ENCODE measurements around the gene PIGM. TPM values are rescaled to one million over a fixed set of nuclear protein-coding genes. Genes with fewer than 3 reads are reported as not detected.

The PIGM gene
- total RNA-seq, 8 experiments from 2014 or later, result 5.5 to 12.3 (median 10.3) TPM

- H3K4me1 ChIP-seq (replicated peaks in 1 of 2), result peaks cover 10 to 34% of the 10 kb centered on the region in 2 donors
- 0 to 8% (median 4%) methylated on average over 6 to 23 of the region's 23 CpGs for WGBS, 10 experiments
- H3K27ac ChIP-seq, result peak overlapping the region; percentile 31 to 36
- in situ Hi-C loops (cut with MboI; ENCODE audit: low pct_unique_long_range_greater_than_20kb in 2 of 9, low sequenced_read_pairs in 9 of 9, unreplicated experiment in 9 of 9), result no loop called here
- peak overlapping the region; percentile 47 to 80 (median 61) for H3K4me3 ChIP-seq
- peak in 7 of 8 experiments; percentile 2 to 31 (median 15) for ATAC-seq (replicated peaks in 6 of 8)
Measured at GRCh38 chr1:160030657-160031364, 979 bp downstream of the PIGM start.

GRCh38 chr1:160028426-160028825 lies 3.4 kb downstream of the PIGM start:
- ATAC-seq (replicated peaks in 6 of 8), result no peak
- in situ Hi-C loops (cut with MboI; ENCODE audit: low pct_unique_long_range_greater_than_20kb in 2 of 9, low sequenced_read_pairs in 9 of 9, unreplicated experiment in 9 of 9), result no loop called here
- Histone ChIP-seq H3K4me3 (no peak overlapping the region), H3K27ac (no peak overlapping the region), H3K4me1 (replicated peaks in 1 of 2) (peaks cover 29 to 58% of the 10 kb centered on the region in 2 donors)

- WGBS, 10 experiments, result 0 to 100% (median 28%) methylated on average over 1 of the region's 1 CpG; no CpG with 5 or more reads in 2 of the 10 experiments
- no peak for ATAC-seq (replicated peaks in 6 of 8)
- in situ Hi-C loops (cut with MboI; ENCODE audit: low pct_unique_long_range_greater_than_20kb in 2 of 9, low sequenced_read_pairs in 9 of 9, unreplicated experiment in 9 of 9), result no loop called here
- Histone ChIP-seq H3K4me1 (replicated peaks in 1 of 2) (peaks cover 43 to 65% of the 10 kb centered on the region in 2 donors), H3K27ac (peak overlapping the region; percentile 7 to 22), H3K4me3 (no peak overlapping the region)
Measured at GRCh38 chr1:160025314-160025713, 6.5 kb downstream of the PIGM start.

- Histone ChIP-seq H3K4me1 (replicated peaks in 1 of 2) (peaks cover 43 to 56% of the 10 kb centered on the region in 2 donors), H3K27ac (peak overlapping the region; percentile 2 to 22), H3K4me3 (no peak overlapping the region)
- 0 to 83% (median 5%) methylated on average over 1 to 2 of the region's 2 CpGs; no CpG with 5 or more reads in 2 of the 10 experiments for WGBS, 10 experiments
- in situ Hi-C loops (cut with MboI; ENCODE audit: low pct_unique_long_range_greater_than_20kb in 2 of 9, low sequenced_read_pairs in 9 of 9, unreplicated experiment in 9 of 9), result loop anchor here in 3 of 9 experiments (25.0 kb wide), 2 partner anchors 237 to 887 kb away; partner anchors contain the start of gene DUSP23 (in 3 of the 3)
- ATAC-seq (replicated peaks in 6 of 8), result peak in 5 of 8 experiments; percentile 89 to 94 (median 92)
Measured at GRCh38 chr1:160024195-160024905, 7.4 kb downstream of the PIGM start.

GRCh38 chr1:160022330-160023310 lies 9.2 kb downstream of the PIGM start:
- in situ Hi-C loops (cut with MboI; ENCODE audit: low pct_unique_long_range_greater_than_20kb in 2 of 9, low sequenced_read_pairs in 9 of 9, unreplicated experiment in 9 of 9), result loop anchor here in 3 of 9 experiments (25.0 kb wide), 2 partner anchors 235 to 885 kb away; partner anchors contain the start of gene DUSP23 (in 3 of the 3)
- 18 to 100% (median 36%) methylated on average over 1 to 6 of the region's 6 CpGs; no CpG with 5 or more reads in 1 of the 10 experiments for WGBS, 10 experiments
- H3K27ac ChIP-seq, result peak overlapping the region; percentile 30 to 64
- peak in 7 of 8 experiments; percentile 14 to 68 (median 35) for ATAC-seq (replicated peaks in 6 of 8)
- H3K4me3 ChIP-seq, result no peak overlapping the region
- H3K4me1 ChIP-seq (replicated peaks in 1 of 2), result peaks cover 38 to 44% of the 10 kb centered on the region in 2 donors

GRCh38 chr1:160021376-160022074 lies 10.3 kb downstream of the PIGM start:
- Histone ChIP-seq H3K4me1 (replicated peaks in 1 of 2) (peaks cover 38 to 44% of the 10 kb centered on the region in 2 donors), H3K27ac (peak overlapping the region; percentile 30 to 64), H3K4me3 (no peak overlapping the region)
- in situ Hi-C loops (cut with MboI; ENCODE audit: low pct_unique_long_range_greater_than_20kb in 2 of 9, low sequenced_read_pairs in 9 of 9, unreplicated experiment in 9 of 9), result loop anchor here in 3 of 9 experiments (25.0 kb wide), 2 partner anchors 234 to 884 kb away; partner anchors contain the start of gene DUSP23 (in 3 of the 3)
- no peak for ATAC-seq (replicated peaks in 6 of 8)
- WGBS, 10 experiments, result 60 to 100% (median 88%) methylated on average over 1 to 5 of the region's 5 CpGs

GRCh38 chr1:160020196-160020595 lies 11.6 kb downstream of the PIGM start:
- WGBS, 10 experiments, result 70 to 100% (median 99%) methylated on average over 1 to 5 of the region's 5 CpGs; no CpG with 5 or more reads in 4 of the 10 experiments
- ATAC-seq (replicated peaks in 6 of 8), result no peak
- H3K4me1 ChIP-seq (replicated peaks in 1 of 2), result peaks cover 34 to 38% of the 10 kb centered on the region in 2 donors
- no peak overlapping the region for H3K27ac ChIP-seq
- in situ Hi-C loops (cut with MboI; ENCODE audit: low pct_unique_long_range_greater_than_20kb in 2 of 9, low sequenced_read_pairs in 9 of 9, unreplicated experiment in 9 of 9), result loop anchor here in 3 of 9 experiments (25.0 kb wide), 2 partner anchors 233 to 883 kb away; partner anchors contain the start of gene DUSP23 (in 3 of the 3)
- H3K4me3 ChIP-seq, result no peak overlapping the region

- WGBS, 10 experiments, result 20 to 100% (median 90%) methylated on average over 1 of the region's 1 CpG; no CpG with 5 or more reads in 5 of the 10 experiments
- H3K27ac ChIP-seq, result no peak overlapping the region
- H3K4me1 ChIP-seq (replicated peaks in 1 of 2), result peaks cover 23 to 26% of the 10 kb centered on the region in 2 donors
- no peak overlapping the region for H3K4me3 ChIP-seq
- peak in 4 of 8 experiments; percentile 15 to 69 (median 28) for ATAC-seq (replicated peaks in 6 of 8)
- in situ Hi-C loops (cut with MboI; ENCODE audit: low pct_unique_long_range_greater_than_20kb in 2 of 9, low sequenced_read_pairs in 9 of 9, unreplicated experiment in 9 of 9), result loop anchor here in 3 of 9 experiments (25.0 kb wide), 2 partner anchors 232 to 882 kb away; partner anchors contain the start of gene DUSP23 (in 3 of the 3)
Measured at GRCh38 chr1:160018900-160019299, 12.9 kb downstream of the PIGM start.

- in situ Hi-C loops (cut with MboI; ENCODE audit: low pct_unique_long_range_greater_than_20kb in 2 of 9, low sequenced_read_pairs in 9 of 9, unreplicated experiment in 9 of 9), result loop anchor here in 3 of 9 experiments (25.0 kb wide), 2 partner anchors 231 to 881 kb away; partner anchors contain the start of gene DUSP23 (in 3 of the 3)
- Histone ChIP-seq H3K27ac (no peak overlapping the region), H3K4me1 (replicated peaks in 1 of 2) (peaks cover 17 to 20% of the 10 kb centered on the region in 2 donors), H3K4me3 (no peak overlapping the region)
- ATAC-seq (replicated peaks in 6 of 8), result peak in 4 of 8 experiments; percentile 46 to 98 (median 82)
- 14 to 100% (median 80%) methylated on average over 1 to 3 of the region's 3 CpGs for WGBS, 10 experiments
Measured at GRCh38 chr1:160018347-160018746, 13.4 kb downstream of the PIGM start.

- H3K27ac ChIP-seq, result no peak overlapping the region
- no peak overlapping the region for H3K4me3 ChIP-seq
- in situ Hi-C loops (cut with MboI; ENCODE audit: low pct_unique_long_range_greater_than_20kb in 2 of 9, low sequenced_read_pairs in 9 of 9, unreplicated experiment in 9 of 9), result loop anchor here in 3 of 9 experiments (25.0 kb wide), 2 partner anchors 230 to 880 kb away; partner anchors contain the start of gene DUSP23 (in 3 of the 3)
- no peak for ATAC-seq (replicated peaks in 6 of 8)
- peaks cover 10 to 12% of the 10 kb centered on the region in 2 donors for H3K4me1 ChIP-seq (replicated peaks in 1 of 2)
- 20 to 100% (median 91%) methylated on average over 1 of the region's 1 CpG; no CpG with 5 or more reads in 2 of the 10 experiments for WGBS, 10 experiments
Measured at GRCh38 chr1:160017592-160017991, 14.2 kb downstream of the PIGM start.

- no peak overlapping the region for H3K4me3 ChIP-seq
- in situ Hi-C loops (cut with MboI; ENCODE audit: low pct_unique_long_range_greater_than_20kb in 2 of 9, low sequenced_read_pairs in 9 of 9, unreplicated experiment in 9 of 9), result loop anchor here in 3 of 9 experiments (25.0 kb wide), 2 partner anchors 224 to 874 kb away; partner anchors contain the start of gene DUSP23 (in 3 of the 3)
- WGBS, 10 experiments, result 28 to 81% (median 70%) methylated on average over 2 to 3 of the region's 3 CpGs; no CpG with 5 or more reads in 5 of the 10 experiments
- H3K4me1 ChIP-seq (replicated peaks in 1 of 2), result peaks cover 12 to 22% of the 10 kb centered on the region in 2 donors
- ATAC-seq (replicated peaks in 6 of 8), result no peak
- no peak overlapping the region for H3K27ac ChIP-seq
Measured at GRCh38 chr1:160011781-160012180, 20.0 kb downstream of the PIGM start.
